Stimulated activated CD4-positive, alpha-beta T cell treated with anti-CD3 and anti-CD28 coated beads, Interleukin-15, amount 100 ng/mL, for 24 hours (primary cell): ENCODE measurements around the gene RASAL3.
"Not testable (repeated sequence)": the region's sequence is repeated elsewhere in the genome, so short reads cannot be mapped to it uniquely, and the experiment has no call there.

Experiments used
- DNase-seq: peaks from one replicate; pipeline ENCODE4 v3.0.0-alpha.2; 2020

RASAL3 gene

GRCh38 chr19:15464394-15465385, at the start of gene RASAL3:
Gene RASAL3, minus strand, starts transcription at chr19:15464544. Its CDS starts 186 bp downstream, at chr19:15464358.
- DNase-seq: peak; percentile 80

- DNase-seq: no peak
Measured at GRCh38 chr19:15511671-15512424, 47.5 kb upstream of the RASAL3 start.

- DNase-seq: peak; percentile 43
Measured at GRCh38 chr19:15508035-15508710, 43.8 kb upstream of the RASAL3 start, which contains the start of gene CYP4F22. Gene CYP4F22, plus strand, starts transcription at chr19:15508525. Its CDS starts 16,812 bp downstream, at chr19:15525337.

GRCh38 chr19:15507068-15508034, 43.0 kb upstream of the RASAL3 start:
- no peak for DNase-seq

GRCh38 chr19:15506074-15506571, 41.8 kb upstream of the RASAL3 start:
- DNase-seq: no peak

- no peak for DNase-seq
Measured at GRCh38 chr19:15502264-15502663, 37.9 kb upstream of the RASAL3 start.

GRCh38 chr19:15501596-15501995, 37.3 kb upstream of the RASAL3 start:
- no peak for DNase-seq

GRCh38 chr19:15498910-15499309, 34.6 kb upstream of the RASAL3 start:
- DNase-seq: no peak

GRCh38 chr19:15498156-15498858, 34.0 kb upstream of the RASAL3 start:
- no peak for DNase-seq

- DNase-seq: no peak
Measured at GRCh38 chr19:15495151-15495550, 30.8 kb upstream of the RASAL3 start.

- DNase-seq: no peak
Measured at GRCh38 chr19:15488489-15489226, 24.3 kb upstream of the RASAL3 start.

- no peak for DNase-seq
Measured at GRCh38 chr19:15487038-15487437, 22.7 kb upstream of the RASAL3 start.

- DNase-seq: not testable (repeated sequence)
Measured at GRCh38 chr19:15485768-15486167, 21.4 kb upstream of the RASAL3 start.

- DNase-seq: not testable (repeated sequence)
Measured at GRCh38 chr19:15480996-15481395, 16.7 kb upstream of the RASAL3 start.

GRCh38 chr19:15479391-15480345, 15.3 kb upstream of the RASAL3 start, which contains the start of gene PGLYRP2:
Gene PGLYRP2, minus strand, starts transcription at chr19:15479501. Its CDS starts 130 bp downstream, at chr19:15479371.
- no peak for DNase-seq

- no peak for DNase-seq
Measured at GRCh38 chr19:15476325-15476724, 12.0 kb upstream of the RASAL3 start.

GRCh38 chr19:15475611-15476010, 11.3 kb upstream of the RASAL3 start:
- no peak for DNase-seq

- DNase-seq: no peak
Measured at GRCh38 chr19:15475169-15475568, 10.8 kb upstream of the RASAL3 start.

GRCh38 chr19:15473821-15474220, 9.5 kb upstream of the RASAL3 start:
- DNase-seq: not testable (repeated sequence)
